Fibroblast of skin of back (primary cell): ENCODE data around the gene LRRC41.
A peak's percentile ranks its signal among the peaks of the same experiment; 100 is the strongest.
"Not testable (repeated sequence)": the region's sequence is repeated elsewhere in the genome, so short reads cannot be mapped to it uniquely, and the experiment has no call there.

ENCODE experiments used
- DNase-seq: peaks from one replicate; pipeline ENCODE4 v3.0.0-alpha.2; 2013

The LRRC41 gene

DNA sequence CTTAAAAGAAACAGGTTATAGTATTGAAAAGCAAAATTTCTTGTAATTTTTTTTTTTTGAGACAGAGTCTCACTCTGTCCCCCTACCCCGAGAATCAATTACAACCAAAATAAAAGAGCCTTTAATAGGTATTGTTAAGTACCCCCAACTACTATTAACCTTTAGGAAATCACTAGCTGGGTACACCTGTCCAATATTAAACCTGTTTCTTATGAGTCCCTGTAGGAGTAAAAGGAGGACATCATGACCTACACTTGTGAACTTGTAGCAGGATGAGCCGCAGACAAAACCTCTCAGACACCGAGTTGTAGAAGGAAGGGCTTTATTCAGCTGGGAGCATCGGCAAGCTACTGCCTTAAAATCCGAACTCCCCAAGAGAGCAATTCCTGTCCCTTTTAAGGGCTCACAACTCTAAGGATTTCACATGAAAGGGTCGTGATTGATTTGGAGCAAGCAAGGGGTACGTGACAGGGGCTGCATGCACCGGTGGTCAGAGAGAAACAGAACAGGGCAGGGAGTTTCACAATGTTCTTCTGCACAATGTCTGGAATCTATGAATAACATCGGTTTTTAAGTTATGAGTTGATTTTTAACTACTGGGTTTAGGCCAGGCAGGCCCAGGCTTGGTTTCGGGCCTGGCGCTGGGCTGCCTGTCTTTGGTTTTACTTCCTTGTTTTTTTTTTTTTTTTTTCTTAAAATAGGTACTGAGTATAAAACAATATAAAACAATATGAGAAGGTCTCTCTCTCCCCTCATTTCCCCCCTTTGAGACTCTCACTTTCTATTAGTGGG lies 22.1 kb upstream of the LRRC41 start:
- DNase-seq = not testable (repeated sequence)

DNA sequence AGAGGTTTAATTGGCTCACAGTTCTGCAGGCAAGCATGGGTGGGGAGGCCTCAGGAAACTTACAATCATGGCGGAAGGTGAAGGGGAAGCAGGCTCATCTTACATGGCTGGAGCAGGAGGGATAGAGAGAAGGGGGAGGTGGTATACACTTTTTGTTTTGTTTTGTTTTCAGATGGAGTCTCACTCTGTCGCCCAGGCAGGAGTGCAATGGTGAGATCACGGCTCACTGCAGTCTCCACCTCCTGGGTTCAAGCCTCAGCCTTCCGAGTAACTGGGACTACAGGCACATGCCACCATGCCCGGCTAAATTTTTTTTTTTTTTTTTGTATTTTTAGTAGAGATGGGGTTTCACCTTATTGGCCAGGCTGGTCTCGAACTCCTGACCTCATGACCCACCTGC lies 18.8 kb upstream of the LRRC41 start:
- DNase-seq = not testable (repeated sequence)

GRCh38 chr1:46319960-46320914 lies 16.8 kb upstream of the LRRC41 start:
- not testable (repeated sequence) for DNase-seq

- DNase-seq = not testable (repeated sequence)
Measured at GRCh38 chr1:46319301-46319700, 15.9 kb upstream of the LRRC41 start.

GRCh38 chr1:46317323-46317722 lies 13.9 kb upstream of the LRRC41 start:
- DNase-seq = no peak

DNA sequence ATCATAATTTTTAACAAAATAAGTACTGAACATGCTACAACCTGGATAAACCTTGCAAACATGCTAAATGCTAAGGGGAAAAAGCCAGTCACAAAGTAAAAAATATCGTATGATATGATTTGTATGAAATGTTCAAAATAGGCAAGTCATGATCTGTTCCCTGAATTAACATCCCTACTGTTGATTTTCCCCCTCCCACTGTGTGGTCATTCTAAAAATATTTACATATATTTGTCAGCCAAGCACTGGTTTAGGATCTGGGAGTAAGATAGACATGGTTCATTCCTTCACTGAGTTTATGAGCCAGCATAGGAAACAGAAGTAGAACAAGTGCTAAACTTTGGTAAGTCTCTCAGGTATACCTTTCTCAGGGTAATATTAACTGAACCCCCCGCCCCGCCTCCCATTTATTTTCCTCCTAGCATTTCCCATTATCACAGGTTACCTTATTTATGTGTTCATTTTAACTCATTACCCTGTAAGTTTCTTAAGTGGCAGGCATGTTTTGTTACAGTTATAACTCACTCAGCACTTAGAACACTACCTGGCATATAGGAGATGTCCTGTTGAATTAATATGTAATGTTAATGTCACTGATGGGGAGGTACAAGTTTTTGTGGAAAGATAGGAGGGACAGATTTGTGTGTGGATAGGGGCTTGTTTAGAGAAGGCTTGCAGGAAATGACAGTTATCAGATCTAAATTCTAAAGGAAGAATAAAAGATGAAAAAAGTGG lies 12.4 kb upstream of the LRRC41 start:
- peak; percentile 87 for DNase-seq

DNA sequence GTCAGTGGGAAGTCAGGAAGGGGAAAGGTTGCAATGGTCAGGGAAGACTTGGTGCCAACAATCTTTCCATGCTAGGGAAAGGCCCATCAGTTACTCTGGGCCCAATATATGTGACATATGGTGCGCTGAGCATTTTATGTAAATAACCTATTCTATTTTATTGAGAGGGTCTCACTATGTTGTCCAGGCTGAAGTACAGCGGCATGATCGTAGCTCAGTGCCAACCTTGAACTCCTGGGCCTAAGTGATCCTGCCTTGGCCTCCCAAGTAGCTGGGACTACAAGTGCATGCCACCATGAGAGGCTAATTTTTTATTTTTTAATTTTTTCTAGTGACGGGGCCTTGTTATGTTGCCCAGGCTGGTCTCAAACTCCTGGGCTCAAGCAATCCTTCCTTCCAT lies 6.9 kb upstream of the LRRC41 start:
- DNase-seq = no peak

GRCh38 chr1:46309401-46310159 lies 6.2 kb upstream of the LRRC41 start:
- DNase-seq = no peak

DNA sequence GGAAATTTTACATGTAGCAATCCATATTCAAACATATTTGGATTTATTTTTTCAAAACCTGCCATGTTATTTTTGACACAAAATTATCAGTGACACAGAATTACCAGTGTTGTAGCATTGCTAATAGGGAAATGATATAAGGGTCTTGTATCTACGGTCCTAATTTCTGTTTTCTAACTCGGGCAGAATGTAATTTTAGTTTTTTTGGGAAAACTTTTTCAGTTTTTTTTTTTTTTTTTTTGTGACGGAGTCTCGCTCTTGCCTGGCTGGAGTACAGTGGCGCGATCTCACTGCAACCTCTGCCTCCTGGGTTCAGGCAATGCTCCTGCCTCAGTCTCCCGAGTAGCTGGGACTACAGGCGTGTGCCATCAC lies 2.7 kb upstream of the LRRC41 start:
- no peak for DNase-seq

DNA sequence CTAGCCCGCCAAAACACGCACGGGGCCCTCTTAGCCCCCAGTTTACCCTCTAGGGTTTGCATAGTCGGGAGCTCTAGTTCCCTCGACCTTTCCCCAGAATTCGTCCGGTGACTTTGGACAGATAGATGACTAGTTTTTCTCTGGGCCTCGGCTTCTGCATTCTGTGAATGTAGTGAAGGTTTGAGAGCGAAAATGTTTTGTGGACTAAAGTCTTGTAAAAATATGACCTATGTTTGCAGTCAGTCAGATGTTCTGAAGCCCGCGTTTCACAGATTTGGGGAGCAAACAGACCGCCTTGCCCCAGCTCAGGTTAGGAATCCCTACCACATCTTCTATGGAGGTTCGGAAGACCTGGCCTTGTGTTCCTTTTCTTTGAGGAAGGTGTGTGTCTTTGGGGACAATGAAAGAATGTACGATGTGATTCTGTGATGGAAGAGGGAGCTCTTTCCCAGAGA lies 483 bp upstream of the LRRC41 start:
- DNase-seq = no peak

- DNase-seq = peak; percentile 41
Measured at GRCh38 chr1:46302641-46303037, 777 bp downstream of the LRRC41 start.

DNA sequence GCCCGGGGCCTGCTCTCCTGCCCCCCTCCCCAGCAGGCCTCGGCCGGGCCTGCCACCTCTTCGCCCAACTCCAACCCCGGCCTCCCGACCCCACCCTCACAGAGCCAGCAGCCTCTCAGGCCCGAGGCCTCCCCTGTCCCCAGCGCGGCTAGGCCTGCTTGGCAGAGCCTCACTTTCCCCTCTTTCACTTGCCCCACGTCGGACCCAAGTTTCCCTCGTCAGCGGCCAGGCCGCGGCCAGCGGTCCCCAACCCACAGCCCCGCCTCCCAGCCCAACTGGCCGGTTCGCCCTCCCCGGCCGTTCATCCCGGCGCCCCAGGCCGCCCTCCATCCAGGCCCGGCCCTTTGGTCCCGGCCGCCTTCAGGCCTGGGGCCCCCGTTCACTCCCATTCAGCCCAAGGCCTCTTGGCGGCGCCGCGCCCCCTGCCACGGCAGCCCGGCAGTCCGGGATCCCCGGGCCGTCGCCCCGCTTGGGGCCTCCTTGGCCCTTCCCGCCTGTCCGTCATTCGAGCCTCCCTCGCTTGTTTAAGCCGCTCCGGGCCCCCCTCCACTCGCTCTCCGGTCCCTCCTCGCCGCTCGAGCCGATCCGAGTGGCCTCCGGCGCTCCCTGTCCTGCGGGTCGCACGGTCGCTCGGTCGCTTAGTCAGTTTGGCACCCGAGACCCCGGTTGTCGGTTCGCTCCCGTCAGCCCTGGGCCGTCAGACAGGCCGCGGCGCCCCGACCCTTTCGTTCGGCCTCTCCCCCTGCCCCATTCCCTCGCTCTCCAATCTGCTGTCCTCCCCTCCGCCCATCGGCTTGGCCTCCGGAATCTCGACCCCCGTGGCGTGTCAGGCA lies 1.4 kb downstream of the LRRC41 start:
- peak; percentile 62 for DNase-seq

GRCh38 chr1:46301406-46301807 lies 2.0 kb downstream of the LRRC41 start:
- DNase-seq = no peak

GRCh38 chr1:46300673-46301405 lies 2.6 kb downstream of the LRRC41 start:
- DNase-seq = peak; percentile 32

DNA sequence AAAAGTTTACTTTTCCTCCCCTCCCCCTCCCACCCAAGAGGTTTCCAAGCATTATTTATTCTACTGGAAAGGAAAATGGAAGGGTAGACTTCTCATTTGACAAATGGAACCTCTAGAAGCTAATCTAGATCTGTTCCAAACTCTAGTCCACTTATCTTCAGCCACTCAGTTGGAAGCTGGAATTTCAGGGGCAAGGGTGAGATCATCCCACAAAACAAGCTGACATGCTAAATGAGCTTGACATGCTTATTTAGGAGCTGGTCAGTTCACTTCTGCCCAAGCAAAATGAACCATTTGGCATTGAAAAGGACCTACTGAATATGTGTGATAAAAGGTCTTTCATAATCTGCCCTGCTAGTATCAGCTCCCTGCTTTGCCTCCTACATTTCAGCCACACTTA lies 5.0 kb downstream of the LRRC41 start:
- no peak for DNase-seq

DNA sequence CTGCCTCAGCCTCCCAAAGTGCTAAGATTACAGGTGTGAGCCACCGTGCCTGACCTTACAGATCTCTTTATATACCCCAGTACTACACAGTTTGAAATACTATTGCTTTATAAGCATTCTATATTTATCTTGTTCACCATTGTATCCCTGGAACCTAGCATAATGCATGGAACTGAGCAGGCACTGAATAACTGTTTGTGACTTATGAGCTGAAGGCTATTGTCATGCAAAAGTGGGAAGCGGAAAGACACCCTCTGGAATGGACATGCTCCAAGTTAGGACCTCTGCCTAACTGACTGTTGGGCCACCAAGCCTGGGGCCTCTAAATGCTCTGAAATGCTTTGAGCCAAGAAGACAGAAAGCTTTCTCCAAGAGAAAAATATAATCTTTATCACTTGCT lies 8.1 kb downstream of the LRRC41 start:
- DNase-seq = no peak

DNA sequence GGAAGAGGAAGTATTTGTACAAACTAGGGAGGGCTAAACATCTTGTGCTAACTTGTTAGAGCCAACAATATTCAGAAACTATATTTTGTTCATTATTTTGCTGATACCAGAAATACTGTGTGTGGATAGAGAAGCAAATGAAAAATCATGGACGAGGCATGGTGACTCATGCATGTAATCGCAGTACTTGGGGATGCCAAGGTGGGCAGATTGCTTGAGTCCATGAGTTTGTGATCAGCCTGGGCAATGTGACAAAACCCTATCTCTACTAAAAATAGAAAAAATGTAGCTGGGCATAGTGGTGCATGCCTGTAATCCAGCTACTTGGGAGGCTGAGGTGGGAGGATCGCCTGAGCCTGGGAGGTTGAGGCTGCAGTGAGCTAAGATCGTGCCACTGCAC lies 13.4 kb downstream of the LRRC41 start:
- DNase-seq = no peak

GRCh38 chr1:46289134-46289494 lies 14.3 kb downstream of the LRRC41 start:
- DNase-seq = no peak

- DNase-seq = peak; percentile 86
Measured at GRCh38 chr1:46288485-46289133, 14.8 kb downstream of the LRRC41 start.
